GM23248 (cell line): ENCODE measurements around the gene PAXX. TPM values are rescaled to one million over a fixed set of nuclear protein-coding genes. Genes with fewer than 3 reads are reported as not detected.

Source experiments
- DNase-seq: peaks from one replicate; pipeline ENCODE4 v3.0.0-alpha.2; 2015
- H2AFZ ChIP-seq: fragments of 200-600 bp; sonication (generic); 2 replicates; pipeline ENCODE4 v1.6.1; 2016; ENCODE audit warnings: antibody characterized with exemption
- H3F3A ChIP-seq: fragments of 200-600 bp; sonication (generic); 2 replicates; pipeline ENCODE4 v1.6.1; 2016; ENCODE audit warnings: mild to moderate bottlenecking, antibody characterized with exemption, mixed run types; ENCODE audit not compliant: insufficient read depth
- H3K27ac ChIP-seq: fragments of 200-600 bp; sonication (generic); 2 replicates; pipeline ENCODE4 v1.5.1; 2016; ENCODE audit warnings: mild to moderate bottlenecking
- H3K27me3 ChIP-seq: fragments of 200-600 bp; sonication (generic); replicated peaks from 2 replicates; pipeline ENCODE4 v1.6.1; 2016; ENCODE audit warnings: mild to moderate bottlenecking; ENCODE audit not compliant: insufficient read depth
- H3K36me3 ChIP-seq: fragments of 200-600 bp; sonication (generic); 2 replicates; pipeline ENCODE4 v1.6.1; 2016; ENCODE audit warnings: low read depth, mild to moderate bottlenecking
- H3K4me1 ChIP-seq: fragments of 200-600 bp; sonication (generic); 2 replicates; pipeline ENCODE4 v1.6.1; 2016; ENCODE audit warnings: mild to moderate bottlenecking; ENCODE audit not compliant: insufficient read depth
- H3K4me2 ChIP-seq: fragments of 200-600 bp; sonication (generic); one replicate; pipeline ENCODE4 v1.6.1; 2016; ENCODE audit warnings: mild to moderate bottlenecking; ENCODE audit not compliant: unreplicated experiment
- H3K4me3 ChIP-seq: fragments of 200-600 bp; sonication (generic); 2 replicates; pipeline ENCODE4 v1.5.1; 2016; ENCODE audit warnings: mild to moderate bottlenecking
- H3K79me2 ChIP-seq: fragments of 200-600 bp; sonication (generic); 2 replicates; pipeline ENCODE4 v1.6.1; 2016; ENCODE audit warnings: mild to moderate bottlenecking; ENCODE audit not compliant: insufficient read depth
- H3K9ac ChIP-seq: fragments of 200-600 bp; sonication (generic); 2 replicates; pipeline ENCODE4 v1.6.1; 2016; ENCODE audit warnings: mild to moderate bottlenecking
- H3K9me2 ChIP-seq: fragments of 200-600 bp; sonication (generic); 2 replicates; pipeline ENCODE4 v1.6.1; 2016; ENCODE audit warnings: mixed run types, mild to moderate bottlenecking, moderate library complexity; ENCODE audit not compliant: insufficient read depth
- H3K9me3 ChIP-seq: fragments of 200-600 bp; sonication (generic); one replicate; pipeline ENCODE4 v1.6.1; 2017; ENCODE audit warnings: low read depth
- H4K20me1 ChIP-seq: fragments of 200-600 bp; sonication (generic); 2 replicates; pipeline ENCODE4 v1.6.0; 2016; ENCODE audit not compliant: insufficient read depth
- EZH2 ChIP-seq: fragments of 200-600 bp; sonication (generic); IDR thresholded peaks from 2 replicates; pipeline ENCODE4 v1.6.1; 2018; ENCODE audit warnings: antibody characterized with exemption, mild to moderate bottlenecking; ENCODE audit not compliant: insufficient read depth, poor library complexity, severe bottlenecking
- EZH2phosphoT487 ChIP-seq: fragments of 200-600 bp; sonication (generic); IDR thresholded peaks from 2 replicates; pipeline ENCODE4 v1.6.1; 2018; ENCODE audit warnings: antibody characterized with exemption, moderate library complexity, mild to moderate bottlenecking, low read depth; ENCODE audit not compliant: insufficient read depth
- WGBS, 2 experiments: methylation state at CpG; one replicate each; pipeline ENCODE4 v1.1.6; 2015 to 2017; ENCODE audit warnings: low lambda C conversion rate in 2 of 2, low coverage in 1 of 2; ENCODE audit errors: missing lambda C conversion rate in 2 of 2; 5-methylcytosine and 5-hydroxymethylcytosine counted together
- in situ Hi-C: fragments of 300-500 bp; cut with MboI; formaldehyde crosslinking; loops from 2 replicates; pipeline ENCODE4 v1.15.0; 2020
- polyA plus RNA-seq: library from polyadenylated mRNA; unstranded; fragments of >200 nt; fragmentation: Nextera tagmentation; extraction: Ambion mirVana; gene quantifications from 2 replicates; pipeline ENCODE4 v1.2.1, GENCODE V29; 2016
- total RNA-seq: library from RNA; depleted of rRNA; stranded (reverse); fragments of >200 nt; shearing (Covaris generic); gene quantifications from 2 replicates; pipeline ENCODE4 v1.2.3, GENCODE V29; 2014

PAXX gene
- total and polyA plus RNA-seq, 2 experiments from 2014 or later = 52.2 to 54.5 TPM

DNA sequence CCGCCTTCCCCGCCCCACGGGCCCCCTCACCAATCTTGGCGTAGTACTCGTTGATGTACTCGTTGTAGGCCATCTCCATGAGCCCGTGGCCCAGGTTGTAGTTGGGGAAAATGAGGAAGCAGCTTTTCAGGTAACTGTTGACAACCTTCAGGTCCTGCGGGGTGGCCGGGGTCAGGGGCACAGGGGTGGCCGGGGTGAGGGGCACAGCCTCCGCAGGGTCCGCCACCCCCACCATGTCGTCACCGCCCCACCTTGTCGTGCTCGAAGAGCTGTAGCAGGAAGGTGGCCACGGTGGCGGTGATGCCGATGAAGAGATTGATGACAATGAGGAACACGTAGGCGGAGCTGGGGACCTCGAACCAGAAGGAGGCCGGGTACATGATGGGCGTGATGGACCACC lies 18.9 kb downstream of the PAXX start:
- no peak for DNase-seq
- 95 to 96% methylated on average over 10 to 24 of the region's 24 CpGs for WGBS, 2 experiments
- Histone ChIP-seq H3F3A (no peaks in the 10 kb centered on the region), H2AFZ (no peak overlapping the region), H3K4me2 (no peak overlapping the region), H3K4me1 (no peaks in the 10 kb centered on the region), H3K27me3 (no peaks in the 10 kb centered on the region), H3K9me2 (no peaks in the 10 kb centered on the region), H3K9me3 (no peaks in the 10 kb centered on the region), H3K36me3 (no peaks in the 10 kb centered on the region), H3K27ac (no peak overlapping the region), H4K20me1 (no peaks in the 10 kb centered on the region), H3K9ac (no peak overlapping the region), H3K79me2 (no peaks in the 10 kb centered on the region), H3K4me3 (no peak overlapping the region)
- in situ Hi-C loops = no loop called here
- TF ChIP-seq EZH2 (no peak), EZH2phosphoT487 (no peak)

DNA sequence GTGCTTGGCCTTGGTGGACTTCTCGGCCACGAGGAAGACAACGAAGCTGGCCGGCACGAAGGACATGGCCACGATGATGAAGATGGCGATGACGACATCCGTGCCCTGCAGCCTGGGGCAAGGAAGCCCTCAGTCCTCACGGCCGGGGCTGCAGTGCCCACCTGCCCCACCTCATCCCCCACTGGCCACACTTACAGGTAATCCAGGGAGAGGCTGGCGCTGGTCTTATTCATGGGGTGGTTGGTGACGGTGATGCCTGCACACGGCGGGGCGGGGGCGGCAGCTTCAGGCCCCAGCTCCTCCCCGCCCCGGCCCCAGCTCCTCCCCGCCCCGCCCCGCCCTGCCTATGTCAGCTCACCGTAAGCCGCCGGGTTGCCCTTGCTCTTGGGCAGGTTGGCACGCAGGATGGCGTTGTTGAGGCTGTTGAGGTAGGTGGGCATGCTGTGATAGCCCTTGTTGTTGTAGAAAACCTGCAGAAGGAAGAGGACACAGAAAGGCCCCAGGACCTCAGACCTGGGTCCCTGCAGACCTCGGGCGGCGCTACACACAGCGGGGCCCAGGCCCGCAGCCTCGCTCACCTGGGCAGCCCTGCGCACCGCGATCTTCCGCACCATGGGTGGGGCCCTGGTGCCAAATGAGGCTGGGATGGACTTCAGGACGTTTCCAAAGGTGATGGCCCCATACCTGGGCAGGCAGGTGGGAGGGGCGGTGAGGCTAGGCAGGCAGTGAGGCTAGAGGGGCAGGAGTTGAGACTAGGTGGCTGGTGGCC lies 19.9 kb downstream of the PAXX start:
- 93 to 95% methylated on average over 30 to 39 of the region's 39 CpGs for WGBS, 2 experiments

DNA sequence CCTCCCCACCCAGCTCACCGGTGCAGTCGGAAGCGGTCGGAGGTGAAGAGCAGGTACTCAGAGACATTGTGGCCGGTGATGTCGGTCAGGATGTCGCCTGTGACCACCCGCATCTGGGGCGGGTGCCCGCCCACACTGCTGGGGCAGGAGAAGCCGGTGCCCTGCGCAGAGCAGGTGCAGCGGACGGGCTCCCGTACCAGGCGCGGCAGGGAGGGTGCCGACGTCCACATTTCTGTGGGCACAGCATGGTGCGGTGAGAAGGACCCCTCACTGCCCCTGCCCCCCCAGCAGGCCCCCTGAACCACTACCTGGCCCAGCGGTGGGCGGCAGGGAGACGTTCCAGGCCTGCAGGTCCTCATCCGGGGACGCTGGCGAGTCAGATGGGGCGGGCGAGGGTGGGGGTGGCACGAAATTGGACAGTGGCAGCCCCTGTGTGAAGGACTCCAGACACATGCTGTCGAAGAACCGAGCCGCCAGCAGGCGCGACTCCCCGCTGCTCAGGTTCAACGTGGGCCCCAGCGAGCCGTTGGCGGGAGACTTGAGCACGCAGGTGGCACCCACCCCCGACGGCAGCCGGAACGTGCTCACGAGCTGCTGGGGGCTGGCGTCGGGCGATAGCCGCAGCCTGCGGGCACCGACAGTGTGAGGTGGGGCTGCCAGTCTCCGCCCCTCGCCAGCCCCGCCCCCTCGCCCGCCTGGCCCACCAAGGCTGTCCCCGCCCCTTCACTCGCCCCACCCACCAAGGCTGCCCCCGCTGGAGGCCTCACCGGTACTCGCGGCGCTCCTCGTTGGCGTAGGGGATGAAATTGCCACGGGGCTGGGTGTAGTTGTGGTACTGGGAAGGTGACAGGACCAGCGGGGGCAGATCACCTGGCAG lies 20.7 kb downstream of the PAXX start:
- no peaks in the 10 kb centered on the region for H3K36me3 ChIP-seq
- no peak overlapping the region for H3K27ac ChIP-seq
- H3K4me2 ChIP-seq = no peak overlapping the region
- H2AFZ ChIP-seq = no peak overlapping the region
- no peak for TF ChIP-seq EZH2phosphoT487
- no peak for TF ChIP-seq EZH2
- H3K9me2 ChIP-seq = no peaks in the 10 kb centered on the region
- no peaks in the 10 kb centered on the region for H3K79me2 ChIP-seq
- no peaks in the 10 kb centered on the region for H3F3A ChIP-seq
- H3K4me3 ChIP-seq = no peak overlapping the region
- H3K4me1 ChIP-seq = no peaks in the 10 kb centered on the region
- in situ Hi-C loops = no loop called here
- H4K20me1 ChIP-seq = no peaks in the 10 kb centered on the region
- no peaks in the 10 kb centered on the region for H3K27me3 ChIP-seq
- no peaks in the 10 kb centered on the region for H3K9me3 ChIP-seq
- H3K9ac ChIP-seq = no peak overlapping the region
- no peak for DNase-seq
- 83 to 87% methylated on average over 27 to 67 of the region's 67 CpGs for WGBS, 2 experiments

More for the DNA sequence above, 19.9 kb downstream of the PAXX start:
- in situ Hi-C loops = no loop called here
- no peaks in the 10 kb centered on the region for H3K4me1 ChIP-seq
- H3K36me3 ChIP-seq = no peaks in the 10 kb centered on the region
- H3F3A ChIP-seq = no peaks in the 10 kb centered on the region
- H3K9ac ChIP-seq = no peak overlapping the region
- H3K9me3 ChIP-seq = no peaks in the 10 kb centered on the region
- no peaks in the 10 kb centered on the region for H3K9me2 ChIP-seq
- TF ChIP-seq EZH2phosphoT487 = no peak
- TF ChIP-seq EZH2 = no peak
- no peak overlapping the region for H3K27ac ChIP-seq
- no peak overlapping the region for H3K4me2 ChIP-seq
- H3K27me3 ChIP-seq = no peaks in the 10 kb centered on the region
- no peak overlapping the region for H3K4me3 ChIP-seq
- H2AFZ ChIP-seq = no peak overlapping the region
- no peaks in the 10 kb centered on the region for H4K20me1 ChIP-seq
- no peak for DNase-seq
- H3K79me2 ChIP-seq = no peaks in the 10 kb centered on the region

DNA sequence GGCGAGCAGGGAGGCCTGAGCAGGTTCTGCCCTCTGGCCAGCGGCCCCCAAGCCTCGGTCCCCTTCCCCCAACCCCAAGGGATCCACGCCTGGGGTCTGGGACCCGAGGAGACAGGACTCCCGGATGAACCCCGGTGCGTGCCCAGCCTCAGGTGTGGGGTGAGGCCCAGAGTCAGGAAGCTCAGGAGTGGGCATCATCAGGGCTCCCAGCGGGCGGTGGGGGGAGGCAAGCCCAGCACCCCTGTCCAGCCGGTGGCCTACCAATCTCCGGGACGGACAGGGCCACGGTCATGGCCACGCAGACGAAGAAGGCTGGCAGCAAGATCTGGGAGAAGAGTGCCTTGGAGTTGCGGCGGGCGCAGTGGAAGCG lies 21.3 kb downstream of the PAXX start:
- Histone ChIP-seq H3K9ac (no peak overlapping the region), H3K9me3 (no peaks in the 10 kb centered on the region)

More for the DNA sequence above, 21.3 kb downstream of the PAXX start:
- H3K4me3 ChIP-seq = no peak overlapping the region
- in situ Hi-C loops = no loop called here
- no peak overlapping the region for H3K27ac ChIP-seq
- no peak for TF ChIP-seq EZH2phosphoT487
- no peak for TF ChIP-seq EZH2
- no peaks in the 10 kb centered on the region for H4K20me1 ChIP-seq
- 97 to 98% methylated on average over 12 to 20 of the region's 20 CpGs for WGBS, 2 experiments
- H3F3A ChIP-seq = no peaks in the 10 kb centered on the region
- no peak overlapping the region for H2AFZ ChIP-seq
- H3K4me1 ChIP-seq = no peaks in the 10 kb centered on the region
- H3K9me2 ChIP-seq = no peaks in the 10 kb centered on the region
- no peaks in the 10 kb centered on the region for H3K27me3 ChIP-seq
- no peak overlapping the region for H3K4me2 ChIP-seq
- H3K79me2 ChIP-seq = no peaks in the 10 kb centered on the region
- H3K36me3 ChIP-seq = no peaks in the 10 kb centered on the region
- DNase-seq = no peak
